Liver (tissue), 3 donors: Measurements from ENCODE around the gene UGT1A7.

Experiments used
- CTCF ChIP-seq: fragments of 150-350 bp; IDR thresholded peaks from 2 replicates; pipeline ENCODE4 v1.5.1; 2017; ENCODE audit warnings: improper control_type of control experiment, low read depth, low read length; ENCODE audit not compliant: missing input control
- GABPA ChIP-seq, 2 donors: IDR thresholded peaks in 1 of 2; conservative IDR thresholded peaks in 1 of 2; 2 replicates each; pipeline ENCODE4 v1.6.1; 2016; ENCODE audit warnings: antibody characterized with exemption in 2 of 2, mild to moderate bottlenecking in 1 of 2, moderate library complexity in 1 of 2
- JUND ChIP-seq, 2 donors: IDR thresholded peaks; 2 replicates each; pipeline ENCODE4 v1.6.1; 2016; ENCODE audit warnings: antibody characterized with exemption in 2 of 2
- MAX ChIP-seq: IDR thresholded peaks from 2 replicates; pipeline ENCODE4 v1.6.1; 2016; ENCODE audit warnings: antibody characterized with exemption
- RAD21 ChIP-seq, 2 donors: IDR thresholded peaks; 2 replicates each; pipeline ENCODE4 v1.6.1; 2016; ENCODE audit warnings: antibody characterized with exemption in 2 of 2, mild to moderate bottlenecking in 2 of 2
- REST ChIP-seq: IDR thresholded peaks from 2 replicates; pipeline ENCODE4 v1.6.1; 2016; ENCODE audit warnings: antibody characterized with exemption, mild to moderate bottlenecking
- TAF1 ChIP-seq: conservative IDR thresholded peaks from 2 replicates; pipeline ENCODE4 v1.6.1; 2016; ENCODE audit warnings: antibody characterized with exemption, mild to moderate bottlenecking
- YY1 ChIP-seq: IDR thresholded peaks from 2 replicates; pipeline ENCODE4 v1.6.1; 2016; ENCODE audit warnings: antibody characterized with exemption, mild to moderate bottlenecking
- ZBTB33 ChIP-seq: IDR thresholded peaks from 2 replicates; pipeline ENCODE4 v1.6.1; 2016; ENCODE audit warnings: antibody characterized with exemption
- donor health status: healthy.
- donor health status: healthy.

GRCh38 chr2:233803994-233804393, 122.3 kb downstream of the UGT1A7 start:
- TF ChIP-seq MAX (no peak), CTCF (no peak), TAF1 (no peak), JUND (IDR thresholded peaks at IDR 0.05) (no peak), YY1 (no peak), RAD21 (IDR thresholded peaks at IDR 0.05) (no peak), REST (no peak), ZBTB33 (no peak), GABPA (IDR thresholded peaks at IDR 0.05 in 1 of 2, conservative IDR thresholded peaks at IDR 0.05 in 1 of 2) (no peak)
